H9 (cell line): Measurements from ENCODE around the gene GATC. TPM values are rescaled to one million over a fixed set of nuclear protein-coding genes. Genes with fewer than 3 reads are reported as not detected.
A peak's percentile ranks its signal among the peaks of the same experiment; 100 is the strongest.

ENCODE experiments used
- DNase-seq: peaks from one replicate; pipeline ENCODE4 v3.0.0-alpha.2; 2017
- H2AFZ ChIP-seq: one replicate; pipeline ENCODE4 v1.6.1; 2013; ENCODE audit warnings: mild to moderate bottlenecking, low read length, control low read depth, moderate library complexity
- H2AK5ac ChIP-seq: 2 replicates; pipeline ENCODE4 v1.6.1; 2013; ENCODE audit warnings: low read length, control low read depth, mixed read lengths; ENCODE audit not compliant: insufficient read length
- H2BK120ac ChIP-seq: one replicate; pipeline ENCODE4 v1.6.1; 2013; ENCODE audit warnings: low read depth, mild to moderate bottlenecking, low read length, control low read depth, inconsistent platforms; ENCODE audit not compliant: poor library complexity, severe bottlenecking
- H2BK12ac ChIP-seq: 2 replicates; pipeline ENCODE4 v1.6.1; 2013; ENCODE audit warnings: low read length, control low read depth, mixed read lengths, low read depth; ENCODE audit not compliant: insufficient read length
- H2BK15ac ChIP-seq: 2 replicates; pipeline ENCODE4 v1.6.1; 2013; ENCODE audit warnings: low read depth, low read length, control low read depth
- H2BK20ac ChIP-seq: one replicate; pipeline ENCODE4 v1.6.1; 2013; ENCODE audit warnings: low read depth, mild to moderate bottlenecking, low read length, control low read depth, inconsistent platforms; ENCODE audit not compliant: poor library complexity, severe bottlenecking
- H2BK5ac ChIP-seq: 2 replicates; pipeline ENCODE4 v1.6.1; 2013; ENCODE audit warnings: low read length, control low read depth, mixed read lengths; ENCODE audit not compliant: insufficient read length
- H3K14ac ChIP-seq: 2 replicates; pipeline ENCODE4 v1.6.1; 2013; ENCODE audit warnings: low read length, control low read depth; ENCODE audit not compliant: insufficient read depth
- H3K18ac ChIP-seq: 2 replicates; pipeline ENCODE4 v1.6.1; 2013; ENCODE audit warnings: low read depth, mild to moderate bottlenecking, mixed read lengths, low read length, control low read depth; ENCODE audit not compliant: insufficient read length
- H3K23ac ChIP-seq: 2 replicates; pipeline ENCODE4 v1.6.1; 2013; ENCODE audit warnings: low read length, control low read depth, mixed read lengths, low read depth; ENCODE audit not compliant: insufficient read length
- H3K23me2 ChIP-seq: 2 replicates; pipeline ENCODE4 v1.6.1; 2013; ENCODE audit warnings: low read depth, mild to moderate bottlenecking, mixed read lengths, low read length, control low read depth; ENCODE audit not compliant: insufficient read length, poor library complexity, severe bottlenecking
- H3K27ac ChIP-seq: 2 replicates; pipeline ENCODE4 v1.5.1; 2013; ENCODE audit warnings: low read length, control low read depth, mixed read lengths, low read depth; ENCODE audit not compliant: insufficient read length
- H3K27me3 ChIP-seq: 2 replicates; pipeline ENCODE4 v1.6.1; 2013; ENCODE audit warnings: low read length, control low read depth, inconsistent platforms; ENCODE audit not compliant: insufficient read depth
- H3K4ac ChIP-seq: 2 replicates; pipeline ENCODE4 v1.6.1; 2013; ENCODE audit warnings: low read depth, mild to moderate bottlenecking, control low read depth, inconsistent platforms, low read length, moderate library complexity
- H3K4me1 ChIP-seq: 2 replicates; pipeline ENCODE4 v1.6.1; 2013; ENCODE audit warnings: low read length, control low read depth, inconsistent platforms; ENCODE audit not compliant: insufficient read depth
- H3K4me2 ChIP-seq: 2 replicates; pipeline ENCODE4 v1.6.1; 2013; ENCODE audit warnings: low read length, control low read depth, mixed read lengths; ENCODE audit not compliant: insufficient read length, insufficient read depth
- H3K56ac ChIP-seq: 2 replicates; pipeline ENCODE4 v1.6.1; 2013; ENCODE audit warnings: low read depth, mild to moderate bottlenecking, mixed read lengths, low read length, control low read depth; ENCODE audit not compliant: insufficient read length
- H3K79me1 ChIP-seq: 2 replicates; pipeline ENCODE4 v1.6.1; 2013; ENCODE audit warnings: low read depth, mild to moderate bottlenecking, moderate library complexity, low read length, control low read depth, inconsistent platforms; ENCODE audit not compliant: insufficient read depth, poor library complexity, severe bottlenecking
- H3K79me2 ChIP-seq: 2 replicates; pipeline ENCODE4 v1.6.1; 2013; ENCODE audit warnings: low read length, control low read depth, inconsistent platforms; ENCODE audit not compliant: insufficient read depth
- H3K9ac ChIP-seq: 2 replicates; pipeline ENCODE4 v1.6.1; 2013; ENCODE audit warnings: low read length, control low read depth, mixed read lengths; ENCODE audit not compliant: insufficient read length; ENCODE audit errors: extremely low read depth
- H3K9me3 ChIP-seq: one replicate; pipeline ENCODE4 v1.6.1; 2013; ENCODE audit warnings: low read depth, low read length, inconsistent platforms; ENCODE audit not compliant: control insufficient read depth
- H3T11ph ChIP-seq: one replicate; pipeline ENCODE4 v1.6.1; 2013; ENCODE audit warnings: mild to moderate bottlenecking, low read length, control low read depth, inconsistent platforms
- H4K20me1 ChIP-seq: one replicate; pipeline ENCODE4 v1.6.1; 2013; ENCODE audit not compliant: control insufficient read depth, insufficient read length, insufficient read depth
- H4K5ac ChIP-seq: 2 replicates; pipeline ENCODE4 v1.6.1; 2013; ENCODE audit warnings: low read depth, mild to moderate bottlenecking, mixed read lengths, low read length, control low read depth; ENCODE audit not compliant: insufficient read length
- H4K8ac ChIP-seq: replicated peaks from 2 replicates; pipeline ENCODE4 v1.6.1; 2013; ENCODE audit warnings: low read length, control low read depth, mixed read lengths, low read depth; ENCODE audit not compliant: insufficient read length
- H4K91ac ChIP-seq: 2 replicates; pipeline ENCODE4 v1.6.1; 2013; ENCODE audit warnings: low read depth, mild to moderate bottlenecking, moderate library complexity, mixed read lengths, low read length, control low read depth; ENCODE audit not compliant: insufficient read length
- H3K27ac Mint-ChIP-seq, 3 experiments: 2 replicates in 2 of 3; 3 replicates in 1 of 3; pipeline ENCODE4 v1.8.0; 2020 to 2021; ENCODE audit warnings: mixed read lengths in 3 of 3, mild to moderate bottlenecking in 1 of 3, moderate library complexity in 1 of 3
- H3K27me3 Mint-ChIP-seq: 2 replicates; pipeline ENCODE4 v1.8.0; 2021; ENCODE audit warnings: low read depth, mild to moderate bottlenecking, moderate library complexity, mixed read lengths
- H3K36me3 Mint-ChIP-seq, 3 experiments: 2 replicates in 2 of 3; 3 replicates in 1 of 3; pipeline ENCODE4 v1.8.0; 2020 to 2021; ENCODE audit warnings: low read depth in 3 of 3, mixed read lengths in 3 of 3; ENCODE audit not compliant: insufficient read depth in 1 of 3
- H3K4me1 Mint-ChIP-seq, 2 experiments: 2 replicates each; pipeline ENCODE4 v1.8.0; 2020; ENCODE audit warnings: mixed read lengths in 2 of 2
- H3K4me3 Mint-ChIP-seq, 2 experiments: 2 replicates in 1 of 2; 3 replicates in 1 of 2; pipeline ENCODE4 v1.8.0; 2020 to 2021; ENCODE audit warnings: mild to moderate bottlenecking in 2 of 2, mixed read lengths in 2 of 2, moderate library complexity in 1 of 2
- H3K9me3 Mint-ChIP-seq, 2 experiments: 2 replicates in 1 of 2; 3 replicates in 1 of 2; pipeline ENCODE4 v1.8.0; 2020; ENCODE audit warnings: mild to moderate bottlenecking in 2 of 2, mixed read lengths in 2 of 2, moderate library complexity in 1 of 2
- CTCF ChIP-seq: fragments of 200-600 bp; sonication (generic); conservative IDR thresholded peaks from 3 replicates; pipeline ENCODE4 v1.8.0; 2021; ENCODE audit warnings: antibody characterized with exemption, mild to moderate bottlenecking
- WGBS: extraction: QIAGEN DNeasy Blood & Tissue Kit; methylation state at CpG from one replicate; pipeline ENCODE4 v1.1.7; 2013; ENCODE audit warnings: missing lambda C conversion rate, low lambda C conversion rate, mixed read lengths; ENCODE audit not compliant: insufficient read length; ENCODE audit errors: extremely low coverage; 5-methylcytosine and 5-hydroxymethylcytosine counted together
- total RNA-seq: library from RNA; stranded (reverse); gene quantifications from 2 replicates; pipeline ENCODE4 v1.2.1, GENCODE V29; 2021

GATC gene
- total RNA-seq, 1 experiment from 2014 or later, result 25.9 TPM

DNA sequence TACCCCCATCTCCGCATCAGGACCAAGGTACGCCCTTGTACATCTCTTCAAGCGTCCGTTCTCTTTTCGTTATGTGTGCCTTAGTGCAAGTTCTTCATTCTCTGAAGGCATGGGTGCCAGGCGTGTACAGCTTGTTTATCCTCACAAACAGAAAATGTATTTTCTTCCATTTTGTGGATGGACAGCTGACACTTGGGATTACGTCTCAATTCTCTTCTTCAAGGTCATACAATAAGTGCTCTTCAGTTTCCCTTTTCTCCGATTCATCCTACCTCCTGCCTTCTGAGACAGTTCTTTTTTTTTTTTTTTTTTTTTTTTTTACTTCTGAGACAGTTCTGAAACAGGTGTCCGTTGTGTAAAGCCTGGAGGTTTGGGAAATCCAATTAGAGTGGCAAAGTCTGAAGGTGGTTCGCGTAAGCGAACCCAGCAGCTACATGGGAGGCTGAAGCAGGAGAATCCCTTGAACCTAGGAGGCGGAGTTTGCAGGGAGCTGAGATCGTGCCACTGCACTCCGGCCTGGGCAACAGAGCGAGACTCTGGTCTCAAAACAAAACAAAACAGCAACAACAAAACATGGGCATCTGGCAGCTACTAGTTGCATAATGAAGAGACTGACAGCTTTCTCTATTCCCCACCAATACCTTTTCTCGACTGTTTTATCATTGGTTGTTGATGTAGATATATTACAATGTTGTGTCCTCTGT lies 7.6 kb upstream of the GATC start:
- H3K18ac ChIP-seq, result no peak overlapping the region
- no peak overlapping the region for H3K23ac ChIP-seq
- peak overlapping the region; percentile 69 for H3K9ac ChIP-seq
- no CpG with 5 or more reads among the region's 17 CpGs for WGBS
- no peak overlapping the region for H3K56ac ChIP-seq
- peak overlapping the region; percentile 100 for H3K4me2 ChIP-seq
- Mint-ChIP-seq H3K9me3 (no peaks in the 10 kb centered on the region), H3K4me1 (peaks cover 11 to 14% of the 10 kb centered on the region in 2 experiments), H3K4me3 (peak overlapping the region; percentile 94 to 99), H3K27me3 (0 out of 2 replicates have a peak, but pooled peaks cover 1% of the 10 kb centered on the region), H3K36me3 (peaks cover 15 to 40% (median 28%) of the 10 kb centered on the region in 3 experiments; a peak in 6 of 7 replicates), H3K27ac (peak overlapping the region; percentile 63 to 99 (median 95); a peak in 6 of 7 replicates)
- TF ChIP-seq CTCF, result no peak
- H2BK5ac ChIP-seq, result no peak overlapping the region
- H3K27me3 ChIP-seq, result no peaks in the 10 kb centered on the region
- no peaks in the 10 kb centered on the region for H3K23me2 ChIP-seq
- no peak overlapping the region for H2BK20ac ChIP-seq
- H3K79me2 ChIP-seq, result peaks cover 5% of the 10 kb centered on the region; the same call in 1 of the 2 replicates
- H2AFZ ChIP-seq, result no peak overlapping the region
- no peak overlapping the region for H3K4ac ChIP-seq
- H4K8ac ChIP-seq, result no peak overlapping the region
- no peak overlapping the region for H2BK120ac ChIP-seq
- H2AK5ac ChIP-seq, result no peak overlapping the region
- H2BK12ac ChIP-seq, result no peak overlapping the region
- no peak overlapping the region for H2BK15ac ChIP-seq
- no peak overlapping the region for H3K27ac ChIP-seq
- H3K79me1 ChIP-seq, result peaks cover 3% of the 10 kb centered on the region
- no peak overlapping the region for H3T11ph ChIP-seq
- no peaks in the 10 kb centered on the region for H3K9me3 ChIP-seq
- no peak overlapping the region for H4K5ac ChIP-seq
- no peaks in the 10 kb centered on the region for H3K4me1 ChIP-seq
- DNase-seq, result no peak
- no peak overlapping the region for H4K91ac ChIP-seq
- H3K14ac ChIP-seq, result peak overlapping the region; percentile 41; the same call in 1 of the 2 replicates
- no peaks in the 10 kb centered on the region for H4K20me1 ChIP-seq
